ENCODE results near the gene DND1.
A peak's percentile ranks its signal among the peaks of the same experiment; 100 is the strongest.

Gene DND1

DNA sequence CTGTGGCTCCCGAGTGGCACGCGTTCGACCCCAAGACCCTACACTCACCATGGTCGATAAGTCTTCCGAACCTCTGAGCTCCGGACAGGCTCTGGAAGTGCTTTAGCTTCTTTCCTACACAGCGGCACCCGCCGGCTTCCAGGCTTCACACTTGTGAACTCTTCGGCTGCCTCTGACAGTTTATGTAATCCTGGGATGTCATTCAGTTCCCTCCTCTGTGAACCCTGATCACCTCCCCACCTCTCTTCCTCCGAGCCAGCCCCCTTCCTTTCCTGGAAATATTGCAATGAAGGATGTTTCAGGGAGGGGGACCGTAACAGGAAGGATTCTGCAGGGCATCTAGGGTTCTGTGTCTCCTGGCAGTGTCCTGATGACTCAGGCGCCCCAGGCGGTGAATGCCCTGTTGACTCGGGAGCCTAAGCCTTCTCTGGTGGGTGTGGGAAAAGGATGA lies 40.3 kb downstream of the DND1 start, which contains the start of gene CD14:
Gene CD14 (minus strand): TSS at position 155 of the 451 bp plus-strand sequence. CDS start 104 bp downstream, at position 51.
- no peak for TF ChIP-seq MYC (IDR thresholded peaks at IDR 0.05; ENCODE audit: low read depth, low read length)
- TF ChIP-seq, protein P1, sequence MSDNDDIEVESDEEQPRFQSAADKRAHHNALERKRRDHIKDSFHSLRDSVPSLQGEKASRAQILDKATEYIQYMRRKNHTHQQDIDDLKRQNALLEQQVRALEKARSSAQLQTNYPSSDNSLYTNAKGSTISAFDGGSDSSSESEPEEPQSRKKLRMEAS (IDR thresholded peaks at IDR 0.05; ENCODE audit: low read depth, low read length), result no peak
- TF ChIP-seq, protein P2, sequence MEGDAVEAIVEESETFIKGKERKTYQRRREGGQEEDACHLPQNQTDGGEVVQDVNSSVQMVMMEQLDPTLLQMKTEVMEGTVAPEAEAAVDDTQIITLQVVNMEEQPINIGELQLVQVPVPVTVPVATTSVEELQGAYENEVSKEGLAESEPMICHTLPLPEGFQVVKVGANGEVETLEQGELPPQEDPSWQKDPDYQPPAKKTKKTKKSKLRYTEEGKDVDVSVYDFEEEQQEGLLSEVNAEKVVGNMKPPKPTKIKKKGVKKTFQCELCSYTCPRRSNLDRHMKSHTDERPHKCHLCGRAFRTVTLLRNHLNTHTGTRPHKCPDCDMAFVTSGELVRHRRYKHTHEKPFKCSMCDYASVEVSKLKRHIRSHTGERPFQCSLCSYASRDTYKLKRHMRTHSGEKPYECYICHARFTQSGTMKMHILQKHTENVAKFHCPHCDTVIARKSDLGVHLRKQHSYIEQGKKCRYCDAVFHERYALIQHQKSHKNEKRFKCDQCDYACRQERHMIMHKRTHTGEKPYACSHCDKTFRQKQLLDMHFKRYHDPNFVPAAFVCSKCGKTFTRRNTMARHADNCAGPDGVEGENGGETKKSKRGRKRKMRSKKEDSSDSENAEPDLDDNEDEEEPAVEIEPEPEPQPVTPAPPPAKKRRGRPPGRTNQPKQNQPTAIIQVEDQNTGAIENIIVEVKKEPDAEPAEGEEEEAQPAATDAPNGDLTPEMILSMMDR (IDR thresholded peaks at IDR 0.05; ENCODE audit: low read depth, low read length), result no peak
- no peak for DNase-seq (ENCODE audit: low read depth)
- H3K4me3 ChIP-seq (ENCODE audit: low read depth, low read length), result no peak within 1 kb of the TSS

DNA sequence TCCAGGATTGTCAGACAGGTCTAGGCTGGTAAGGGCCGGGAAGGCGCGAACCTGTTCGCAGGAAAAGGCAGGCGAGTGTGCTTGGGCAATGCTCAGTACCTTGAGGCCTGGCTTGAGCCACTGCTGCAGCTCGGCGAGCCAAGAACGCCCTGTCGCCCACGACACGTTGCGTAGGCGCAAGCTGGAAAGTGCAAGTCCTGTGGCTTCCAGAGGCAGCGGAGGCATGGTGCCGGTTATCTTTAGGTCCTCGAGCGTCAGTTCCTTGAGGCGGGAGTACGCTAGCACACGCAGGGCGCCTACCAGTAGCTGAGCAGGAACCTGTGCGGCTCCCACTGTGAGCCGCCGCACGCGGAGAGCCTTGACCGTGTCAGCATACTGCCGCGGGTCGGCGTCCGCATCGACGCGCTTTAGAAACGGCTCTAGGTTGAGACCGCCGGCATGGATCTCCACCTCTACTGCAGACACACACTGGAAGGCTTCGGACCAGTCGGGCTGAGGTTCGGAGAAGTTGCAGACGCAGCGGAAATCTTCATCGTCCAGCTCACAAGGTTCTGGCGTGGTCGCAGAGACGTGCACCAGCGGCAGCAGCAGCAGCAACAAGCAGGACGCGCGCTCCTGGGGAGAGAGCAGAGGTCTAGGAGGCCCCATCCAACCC lies 40.9 kb downstream of the DND1 start:
- TF ChIP-seq POLR2A (IDR thresholded peaks at IDR 0.05; ENCODE audit: extremely low read depth, insufficient read length), result no peak
- TF ChIP-seq, protein P2 (IDR thresholded peaks at IDR 0.05; ENCODE audit: low read depth, low read length), result no peak
- TF ChIP-seq, protein P1 (IDR thresholded peaks at IDR 0.05; ENCODE audit: low read depth, low read length), result no peak
- TF ChIP-seq MYC (IDR thresholded peaks at IDR 0.05; ENCODE audit: low read depth, low read length), result no peak
- no peak overlapping the region for H3K4me3 ChIP-seq (ENCODE audit: low read depth, low read length)
- DNase-seq (ENCODE audit: low read depth), result no peak

DNA sequence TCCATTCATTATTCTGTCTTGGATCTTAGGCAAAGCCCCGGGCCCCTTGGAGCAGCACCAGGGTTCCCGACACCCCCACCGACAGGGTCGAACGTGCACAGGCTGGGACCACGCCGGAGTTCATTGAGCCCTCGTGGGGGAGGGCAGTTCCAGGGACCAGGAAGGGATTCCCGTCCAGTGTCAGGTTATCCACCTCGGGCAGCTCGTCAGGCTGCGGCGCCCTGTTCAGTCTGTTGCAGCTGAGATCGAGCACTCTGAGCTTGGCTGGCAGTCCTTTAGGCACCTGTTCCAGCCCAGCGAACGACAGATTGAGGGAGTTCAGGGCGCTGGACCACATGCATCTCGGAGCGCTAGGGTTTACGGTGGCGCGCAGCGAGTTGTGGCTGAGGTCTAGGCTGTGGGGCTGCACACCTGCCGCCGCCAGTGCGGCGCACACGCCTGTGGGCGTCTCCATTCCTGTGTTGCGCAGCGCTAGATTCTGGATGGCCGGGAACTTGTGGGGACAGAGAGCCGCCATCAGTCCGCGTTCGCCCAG lies 41.5 kb downstream of the DND1 start:
- TF ChIP-seq, protein P1 (IDR thresholded peaks at IDR 0.05; ENCODE audit: low read depth, low read length), result no peak
- TF ChIP-seq MYC (IDR thresholded peaks at IDR 0.05; ENCODE audit: low read depth, low read length) (no peak), POLR2A (IDR thresholded peaks at IDR 0.05; ENCODE audit: extremely low read depth, insufficient read length) (no peak)
- TF ChIP-seq, protein P2 (IDR thresholded peaks at IDR 0.05; ENCODE audit: low read depth, low read length), result no peak
- H3K4me3 ChIP-seq (ENCODE audit: low read depth, low read length), result no peak overlapping the region
- DNase-seq (ENCODE audit: low read depth), result no peak

DNA sequence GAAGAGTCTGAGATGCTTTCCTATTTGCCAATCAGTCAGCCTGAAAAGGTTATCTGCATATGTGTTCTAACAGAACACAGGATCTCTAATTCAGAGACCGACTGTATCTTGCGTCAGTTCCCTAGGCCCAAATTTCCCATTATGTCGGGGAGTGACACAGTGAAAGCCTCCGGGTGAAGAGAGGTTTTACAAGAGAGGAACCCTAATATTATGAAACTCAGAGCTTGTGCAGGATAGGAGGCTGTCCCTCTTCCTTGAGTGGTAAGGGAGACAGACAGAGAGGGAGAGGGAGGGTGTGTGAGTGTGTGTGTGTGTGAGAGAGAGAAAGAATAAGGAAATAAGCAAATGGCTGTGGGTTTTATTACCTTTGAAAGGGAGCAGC lies 42.3 kb downstream of the DND1 start:
- TF ChIP-seq, protein P2 (IDR thresholded peaks at IDR 0.05; ENCODE audit: low read depth, low read length), result no peak
- TF ChIP-seq MYC (IDR thresholded peaks at IDR 0.05; ENCODE audit: low read depth, low read length), result no peak
- TF ChIP-seq POLR2A (IDR thresholded peaks at IDR 0.05; ENCODE audit: extremely low read depth, insufficient read length), result no peak
- TF ChIP-seq, protein P1 (IDR thresholded peaks at IDR 0.05; ENCODE audit: low read depth, low read length), result no peak
- no peak overlapping the region for H3K4me3 ChIP-seq (ENCODE audit: low read depth, low read length)
- DNase-seq (ENCODE audit: low read depth), result peak; percentile 64

DNA sequence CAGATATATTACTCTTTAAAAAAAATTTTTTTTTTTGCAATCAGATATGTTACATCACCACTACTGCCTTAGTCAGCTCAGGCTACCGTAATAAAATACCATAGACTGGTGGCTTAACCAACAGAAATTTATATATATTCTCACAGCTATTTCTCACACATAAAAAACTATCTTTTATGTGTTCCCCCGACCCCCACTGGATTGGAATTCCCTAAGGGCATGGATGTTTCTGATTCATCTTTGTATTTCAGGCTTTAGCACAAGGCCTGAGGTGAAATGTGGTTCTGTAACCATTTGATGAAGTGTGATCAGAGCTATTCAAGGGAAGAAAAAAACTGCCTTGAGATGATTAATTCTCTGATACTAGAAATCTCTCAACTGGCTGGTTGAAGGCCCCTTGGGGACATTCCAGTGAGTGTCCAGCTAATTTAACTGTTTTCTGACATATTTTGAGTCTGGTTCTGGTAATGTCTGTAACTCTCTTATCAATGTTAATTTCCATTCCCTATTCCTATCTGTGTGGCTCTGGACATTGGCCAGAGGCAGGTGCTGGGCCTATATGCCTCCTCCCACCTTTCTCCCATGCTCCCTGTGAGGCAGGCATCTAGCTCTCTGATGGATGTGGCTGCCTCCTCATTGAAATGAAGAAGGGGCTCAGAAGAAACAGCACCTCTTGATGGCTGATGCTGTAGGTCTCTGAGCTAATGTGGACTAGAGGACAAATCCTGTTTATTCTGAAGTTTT lies 42.9 kb downstream of the DND1 start:
- H3K4me3 ChIP-seq (ENCODE audit: low read depth, low read length), result no peak overlapping the region
- no peak for DNase-seq (ENCODE audit: low read depth)
- TF ChIP-seq MYC (IDR thresholded peaks at IDR 0.05; ENCODE audit: low read depth, low read length) (no peak), POLR2A (IDR thresholded peaks at IDR 0.05; ENCODE audit: extremely low read depth, insufficient read length) (no peak)
- TF ChIP-seq, protein P2 (IDR thresholded peaks at IDR 0.05; ENCODE audit: low read depth, low read length), result no peak
- TF ChIP-seq, protein P1 (IDR thresholded peaks at IDR 0.05; ENCODE audit: low read depth, low read length), result no peak
